NCI-H69 (cell line): Measurements from ENCODE around the gene CAPZA1.
A peak's percentile ranks its signal among the peaks of the same experiment; 100 is the strongest.

Experiments
- DNase-seq: peaks from one replicate; lab custom pipeline; 2025; lab: John Stamatoyannopoulos, UW

Gene CAPZA1

DNA sequence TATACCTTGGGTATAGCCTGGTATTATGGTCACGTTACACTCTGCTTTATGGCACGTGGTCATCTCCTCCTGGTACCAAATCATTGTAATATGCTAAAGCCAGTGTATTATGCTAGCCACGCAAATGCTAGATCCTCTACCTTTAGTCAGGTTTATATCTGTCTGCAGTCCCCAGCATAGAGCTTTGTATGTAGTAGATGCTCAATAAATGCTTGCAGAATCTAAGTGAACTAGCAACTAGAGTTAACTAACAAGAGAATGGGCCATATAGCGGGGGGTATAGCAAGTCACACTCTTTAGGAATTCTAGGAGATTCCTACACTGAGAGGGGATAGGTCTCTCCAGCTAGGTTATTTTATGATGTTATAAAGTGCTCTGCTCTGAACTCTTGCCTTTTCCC lies 57.9 kb downstream of the CAPZA1 start:
- no peak for DNase-seq

DNA sequence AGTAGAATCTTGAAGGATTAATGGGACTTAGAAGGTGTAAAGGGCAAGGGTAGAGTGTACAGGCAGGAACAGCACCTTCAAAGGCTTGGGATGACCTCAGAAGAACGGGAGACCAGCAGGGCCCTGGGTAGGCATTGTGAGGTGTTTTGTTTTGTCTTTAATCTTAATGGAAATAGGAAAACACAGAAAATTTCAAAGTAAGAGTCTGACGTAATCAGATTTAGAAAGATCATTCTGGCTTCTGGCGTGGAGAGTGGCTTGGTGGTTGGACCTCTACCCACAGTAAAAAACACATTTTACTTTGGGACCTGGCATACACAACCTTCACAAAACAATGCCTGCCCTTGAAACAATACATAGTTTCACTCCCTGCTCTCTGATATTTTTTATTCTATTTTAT lies 59.0 kb downstream of the CAPZA1 start:
- no peak for DNase-seq

DNA sequence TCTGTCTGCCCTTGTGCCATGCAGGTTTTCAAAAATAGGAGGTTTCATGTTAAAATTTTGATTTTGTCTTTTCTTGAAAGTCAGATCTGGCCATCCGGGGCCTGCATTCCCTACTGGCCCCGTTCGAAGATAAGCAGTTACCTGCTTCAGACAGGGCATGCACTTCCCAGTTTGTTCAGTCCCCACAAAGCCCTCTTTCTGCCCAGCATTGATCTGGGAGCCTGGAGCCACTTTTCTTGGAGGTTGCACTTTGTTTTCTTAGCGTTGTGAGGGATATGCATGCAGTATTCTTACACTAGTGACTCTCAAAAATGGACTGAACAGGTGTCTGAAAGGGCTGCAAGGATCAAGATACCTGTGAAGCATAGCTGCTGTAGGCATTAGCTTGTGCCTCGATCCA lies 66.3 kb downstream of the CAPZA1 start:
- no peak for DNase-seq

DNA sequence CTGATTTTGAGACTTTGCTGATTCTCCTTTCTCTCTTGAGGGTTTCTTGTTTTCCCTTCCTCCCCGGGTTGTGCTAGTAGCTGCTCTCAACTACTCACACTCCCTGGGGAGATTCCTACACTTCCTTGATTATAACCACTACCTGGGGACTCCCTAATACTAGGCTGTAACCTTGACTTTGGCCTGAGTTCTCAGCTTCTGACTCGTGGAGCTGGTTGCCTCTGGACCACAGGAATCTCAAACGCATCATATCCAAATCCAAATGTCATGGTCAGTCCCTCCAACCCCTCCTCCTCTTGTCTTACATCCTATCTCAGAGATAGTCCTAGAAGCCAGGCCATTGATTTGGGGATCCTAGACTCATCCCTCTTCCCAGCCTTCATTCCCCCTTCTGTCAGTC lies 66.8 kb downstream of the CAPZA1 start:
- DNase-seq: no peak

DNA sequence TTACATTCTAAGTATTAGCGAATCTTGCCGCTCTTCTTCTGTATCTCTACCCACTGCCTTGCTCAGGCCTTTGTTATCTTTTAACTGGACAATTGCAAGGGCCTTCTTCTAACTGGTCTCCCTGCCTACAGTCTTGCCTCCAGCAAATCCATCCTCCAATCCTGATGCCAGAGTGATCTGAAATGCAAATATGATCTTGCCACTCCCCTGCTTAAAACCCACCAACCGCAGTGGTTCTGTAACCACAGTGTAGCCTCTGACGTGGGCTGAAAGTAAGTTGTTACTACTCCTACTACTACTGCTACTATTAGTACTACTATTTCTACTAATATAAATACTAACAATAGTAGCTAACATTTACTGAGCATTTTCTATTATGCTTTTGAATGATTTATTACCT lies 67.2 kb downstream of the CAPZA1 start:
- no peak for DNase-seq

DNA sequence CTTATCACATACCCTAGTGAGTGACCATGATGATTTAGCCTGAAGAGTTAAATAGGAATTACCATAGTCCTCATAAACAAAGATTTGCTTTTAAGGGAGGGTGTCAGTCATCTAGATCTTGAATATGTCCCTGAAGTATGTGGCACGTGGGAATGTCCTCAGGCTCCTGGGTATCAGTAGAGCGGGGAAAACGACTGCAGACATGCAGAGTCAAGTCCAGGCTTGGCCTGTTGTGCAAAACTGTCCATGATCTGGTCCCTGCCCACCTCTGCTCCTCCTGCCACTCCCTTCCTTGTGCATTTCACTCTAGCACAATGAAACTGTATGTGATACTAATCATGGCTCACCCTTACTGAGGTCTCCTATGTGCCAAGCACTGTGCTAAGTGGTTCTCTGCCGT lies 67.7 kb downstream of the CAPZA1 start:
- no peak for DNase-seq

DNA sequence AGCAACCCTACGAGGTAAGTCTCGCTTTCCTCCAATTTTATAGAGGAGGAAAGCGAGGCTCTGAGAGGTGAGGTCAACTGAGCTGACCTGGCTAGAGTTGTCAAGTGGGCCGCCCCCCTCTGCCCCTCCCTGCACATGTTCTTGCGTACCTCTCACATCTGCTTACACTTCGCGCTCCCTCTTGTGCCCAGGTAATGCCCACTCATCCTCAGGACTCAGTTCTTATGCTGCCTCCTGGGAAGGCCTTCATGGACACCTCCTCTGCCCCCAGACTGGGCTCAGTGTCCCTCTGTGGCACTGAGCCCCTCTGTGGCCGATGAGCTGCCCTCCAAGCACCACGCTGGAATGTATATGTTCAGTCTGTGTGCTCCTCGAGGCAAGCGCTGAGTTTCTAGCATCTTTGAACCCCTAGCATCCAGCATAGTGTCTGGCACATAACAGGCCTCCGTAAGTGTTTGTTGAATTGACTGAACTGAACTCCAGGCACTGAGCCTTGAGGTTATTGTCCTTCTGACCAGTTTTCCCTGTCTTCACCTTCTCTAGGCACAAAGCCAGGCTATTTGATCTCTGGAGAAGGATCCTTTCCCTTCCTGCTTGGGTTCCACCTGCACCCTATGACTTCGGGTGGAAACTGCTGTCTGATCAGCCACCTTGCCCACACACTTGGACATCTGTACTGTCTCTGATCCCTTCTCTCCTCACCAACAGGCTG lies 68.3 kb downstream of the CAPZA1 start:
- DNase-seq: no peak

DNA sequence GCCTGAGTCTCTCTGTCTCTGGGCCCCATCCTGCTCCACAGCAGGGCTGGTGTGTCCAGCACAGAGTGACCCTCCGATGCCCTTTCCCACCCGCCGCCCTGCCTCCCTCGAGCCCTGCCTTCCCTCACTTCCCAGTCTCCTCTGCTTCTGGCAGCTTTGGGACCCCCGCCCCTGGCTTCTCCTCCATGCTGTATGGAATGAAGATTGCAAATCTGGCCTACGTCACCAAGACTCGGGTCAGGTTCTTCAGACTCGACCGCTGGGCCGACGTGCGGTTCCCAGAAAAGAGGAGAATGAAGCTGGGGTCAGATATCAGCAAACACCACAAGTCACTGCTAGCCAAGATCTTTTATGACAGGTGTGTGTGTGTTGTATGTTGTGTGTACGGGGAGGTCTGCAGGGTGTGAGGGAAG lies 69.2 kb downstream of the CAPZA1 start:
- no peak for DNase-seq

DNA sequence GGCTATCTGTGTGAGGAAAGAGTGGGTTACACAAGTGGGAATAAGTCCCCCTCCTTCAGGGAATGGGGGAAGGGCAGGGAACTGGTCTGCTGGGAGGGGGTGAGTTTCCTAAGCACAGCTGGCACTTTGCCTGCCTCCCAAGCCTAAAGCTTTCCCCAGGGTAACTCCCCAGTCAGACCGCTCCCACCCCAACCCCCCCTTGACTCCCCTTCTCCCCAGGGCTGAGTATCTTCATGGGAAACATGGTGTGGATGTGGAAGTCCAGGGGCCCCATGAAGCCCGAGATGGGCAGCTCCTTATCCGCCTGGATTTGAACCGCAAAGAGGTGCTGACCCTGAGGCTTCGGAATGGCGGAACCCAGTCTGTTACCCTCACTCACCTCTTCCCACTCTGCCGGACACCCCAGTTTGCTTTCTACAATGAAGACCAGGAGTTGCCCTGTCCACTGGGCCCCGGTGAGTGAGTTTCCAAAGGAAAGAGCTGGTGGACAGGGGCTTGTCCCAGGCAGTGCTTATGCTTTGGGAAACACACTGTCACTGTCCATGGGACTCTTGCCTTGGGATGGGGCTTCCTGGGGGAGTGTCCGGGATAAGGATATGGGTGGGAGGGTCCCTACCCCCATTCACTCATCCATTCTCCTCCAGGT lies 69.7 kb downstream of the CAPZA1 start:
- no peak for DNase-seq

DNA sequence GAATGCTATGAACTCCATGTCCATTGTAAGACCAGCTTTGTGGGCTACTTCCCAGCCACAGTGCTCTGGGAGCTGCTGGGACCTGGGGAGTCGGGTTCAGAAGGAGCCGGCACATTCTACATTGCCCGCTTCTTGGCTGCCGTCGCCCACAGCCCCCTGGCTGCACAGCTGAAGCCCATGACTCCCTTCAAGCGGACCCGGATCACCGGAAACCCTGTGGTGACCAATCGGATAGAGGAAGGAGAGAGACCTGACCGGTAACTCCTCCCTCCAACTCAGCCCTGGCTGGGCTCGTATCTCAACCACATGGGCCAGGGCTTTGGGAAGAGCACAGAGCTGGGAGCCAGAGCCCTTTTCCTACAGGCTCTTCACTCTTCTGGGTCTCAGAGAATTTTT lies 70.2 kb downstream of the CAPZA1 start:
- DNase-seq: no peak

DNA sequence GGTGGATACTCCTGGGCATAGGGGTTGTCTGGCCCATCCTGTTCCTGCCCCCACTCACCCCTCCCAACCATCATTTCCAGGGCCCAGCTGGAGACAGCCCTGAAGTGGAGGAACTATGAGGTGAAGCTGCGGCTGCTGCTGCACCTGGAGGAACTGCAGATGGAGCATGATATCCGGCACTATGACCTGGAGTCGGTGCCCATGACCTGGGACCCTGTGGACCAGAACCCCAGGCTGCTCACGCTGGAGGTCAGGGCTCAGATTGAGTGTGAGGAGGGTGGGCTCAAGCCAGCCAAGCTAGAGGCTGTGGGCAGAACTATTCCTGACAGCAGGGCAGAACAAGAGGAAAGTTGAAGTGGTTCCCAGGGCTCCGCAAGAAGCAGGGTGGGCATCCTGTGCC lies 73.0 kb downstream of the CAPZA1 start:
- no peak for DNase-seq

DNA sequence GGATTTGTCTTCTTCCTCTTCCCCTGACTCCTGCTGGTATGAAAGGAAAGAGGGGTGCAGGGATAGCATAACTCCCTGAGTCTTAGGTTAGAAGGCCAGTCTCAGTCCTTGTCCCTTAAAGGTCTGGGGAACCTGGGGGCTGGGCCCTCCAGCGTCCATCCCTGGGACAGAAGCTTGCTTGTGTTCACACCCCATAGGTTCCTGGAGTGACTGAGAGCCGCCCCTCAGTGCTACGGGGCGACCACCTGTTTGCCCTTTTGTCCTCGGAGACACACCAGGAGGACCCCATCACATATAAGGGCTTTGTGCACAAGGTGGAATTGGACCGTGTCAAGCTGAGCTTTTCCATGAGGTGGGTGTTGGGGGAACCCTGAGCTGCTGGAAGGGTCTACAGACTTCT lies 74.2 kb downstream of the CAPZA1 start:
- no peak for DNase-seq

DNA sequence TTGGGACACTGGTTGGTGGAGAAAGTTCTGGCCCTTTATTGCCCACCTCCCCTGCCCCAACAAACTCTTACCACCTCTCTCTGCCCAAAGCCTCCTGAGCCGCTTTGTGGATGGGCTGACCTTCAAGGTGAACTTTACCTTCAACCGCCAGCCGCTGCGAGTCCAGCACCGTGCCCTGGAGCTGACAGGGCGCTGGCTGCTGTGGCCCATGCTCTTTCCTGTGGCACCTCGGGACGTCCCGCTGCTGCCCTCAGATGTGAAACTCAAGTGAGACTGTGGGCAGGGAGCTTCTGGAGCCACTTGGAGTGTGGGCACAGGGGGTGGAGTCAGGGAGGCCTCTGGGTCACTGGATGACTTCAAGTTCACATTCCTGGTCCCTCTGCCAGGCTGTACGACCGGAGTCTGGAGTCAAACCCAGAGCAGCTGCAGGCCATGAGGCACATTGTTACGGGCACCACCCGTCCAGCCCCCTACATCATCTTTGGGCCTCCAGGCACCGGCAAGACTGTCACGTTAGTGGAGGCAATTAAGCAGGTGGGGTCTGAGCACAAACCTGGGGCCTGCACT lies 74.8 kb downstream of the CAPZA1 start:
- no peak for DNase-seq

DNA sequence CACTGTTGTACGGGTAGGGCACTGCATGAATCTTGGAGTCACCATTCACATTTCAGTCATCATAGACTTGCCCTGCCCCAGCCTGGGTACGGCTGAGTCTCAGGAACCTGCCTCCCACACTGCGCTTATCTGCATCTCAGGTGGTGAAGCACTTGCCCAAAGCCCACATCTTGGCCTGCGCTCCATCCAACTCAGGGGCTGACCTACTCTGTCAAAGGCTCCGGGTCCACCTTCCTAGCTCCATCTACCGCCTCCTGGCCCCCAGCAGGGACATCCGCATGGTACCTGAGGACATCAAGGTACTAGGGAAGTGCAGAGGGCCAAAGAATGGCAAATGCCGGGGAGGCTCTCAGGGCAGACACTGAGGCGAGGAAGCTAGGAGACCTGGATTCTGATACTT lies 75.6 kb downstream of the CAPZA1 start:
- no peak for DNase-seq

DNA sequence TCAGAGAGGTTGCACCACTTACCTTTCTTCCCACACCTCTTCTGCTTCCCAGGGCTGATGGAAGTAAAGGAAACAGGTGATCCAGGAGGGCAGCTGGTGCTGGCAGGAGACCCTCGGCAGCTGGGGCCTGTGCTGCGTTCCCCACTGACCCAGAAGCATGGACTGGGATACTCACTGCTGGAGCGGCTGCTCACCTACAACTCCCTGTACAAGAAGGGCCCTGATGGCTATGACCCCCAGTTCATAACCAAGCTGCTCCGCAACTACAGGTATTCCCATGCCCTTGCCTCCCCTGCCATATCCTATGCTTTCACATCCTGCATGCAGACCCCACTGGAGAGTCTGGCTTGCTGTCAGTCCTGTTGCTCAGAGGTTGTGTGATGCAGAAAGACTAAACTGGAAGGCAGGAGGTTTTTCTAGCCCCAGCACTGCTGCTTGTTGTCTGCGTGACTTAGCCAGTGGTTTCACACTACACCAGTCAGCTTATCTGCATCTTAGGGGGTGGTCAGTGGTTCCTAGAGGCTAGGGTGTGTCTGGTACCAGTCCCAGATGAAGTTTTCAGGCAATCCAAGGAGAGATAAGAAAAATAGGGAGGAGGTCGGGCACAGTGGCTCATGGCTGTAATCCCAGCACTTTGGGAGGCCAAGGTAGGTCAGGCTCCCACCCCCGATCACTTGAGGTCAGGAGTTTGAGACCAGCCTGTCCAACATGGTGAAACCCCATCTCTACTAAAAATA lies 77.1 kb downstream of the CAPZA1 start:
- DNase-seq: no peak

DNA sequence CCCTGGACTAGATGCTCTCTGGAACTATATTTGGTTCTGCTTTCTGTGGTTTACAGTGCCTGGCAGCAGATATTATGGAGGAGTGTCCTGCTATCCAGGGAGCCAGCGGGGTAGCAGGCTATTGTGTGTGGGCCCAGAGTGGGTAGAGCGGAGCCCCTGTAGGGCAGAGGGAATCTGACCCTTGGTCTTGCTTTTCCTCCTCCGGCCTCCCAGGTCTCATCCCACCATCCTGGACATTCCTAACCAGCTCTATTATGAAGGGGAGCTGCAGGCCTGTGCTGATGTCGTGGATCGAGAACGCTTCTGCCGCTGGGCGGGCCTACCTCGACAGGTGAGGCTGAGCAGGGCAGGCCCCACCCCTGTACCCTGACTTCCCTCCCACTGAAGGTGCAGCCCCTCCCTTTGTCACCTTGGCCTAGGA lies 78.2 kb downstream of the CAPZA1 start:
- DNase-seq: no peak

DNA sequence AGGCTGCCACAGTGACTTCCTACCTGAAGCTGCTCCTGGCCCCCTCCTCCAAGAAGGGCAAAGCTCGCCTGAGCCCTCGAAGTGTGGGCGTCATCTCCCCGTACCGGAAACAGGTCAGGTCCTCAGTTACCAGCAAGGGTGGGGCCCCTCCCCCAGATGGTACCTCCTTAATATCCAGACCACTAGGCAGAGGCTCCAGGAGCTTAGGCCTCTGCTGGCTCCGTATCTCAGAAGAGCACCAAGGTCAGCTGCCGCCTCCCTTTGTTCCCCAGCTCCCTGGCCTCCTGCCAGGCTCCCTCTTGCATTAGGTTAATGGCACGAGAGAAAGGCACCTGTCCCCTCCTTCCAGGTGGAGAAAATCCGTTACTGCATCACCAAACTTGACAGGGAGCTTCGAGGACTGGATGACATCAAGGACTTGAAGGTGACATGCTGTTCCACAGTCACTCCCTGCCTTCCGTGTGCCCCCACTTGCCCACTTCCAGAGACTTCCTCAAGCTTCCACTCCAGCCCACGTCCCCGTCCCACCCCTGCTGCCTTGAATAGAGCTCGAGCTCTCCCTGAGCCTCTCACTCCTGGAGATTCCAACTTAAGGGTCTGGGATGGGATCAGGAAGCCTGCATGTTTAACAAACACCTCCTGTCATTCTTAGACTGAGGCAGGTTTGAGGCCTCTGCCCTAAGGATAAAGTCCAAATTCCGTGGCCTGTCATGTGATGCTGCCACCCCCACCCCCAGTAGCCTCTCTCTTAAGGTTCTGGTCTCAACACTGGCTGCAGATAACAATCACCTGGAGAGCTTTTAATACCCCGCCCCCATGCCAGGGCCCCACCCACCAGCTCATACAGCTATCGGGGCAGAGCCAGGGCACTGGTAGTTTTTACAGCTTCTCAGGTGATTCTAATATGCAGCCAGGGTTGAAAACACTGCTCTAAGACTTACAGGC lies 79.0 kb downstream of the CAPZA1 start:
- DNase-seq: peak; percentile 76

DNA sequence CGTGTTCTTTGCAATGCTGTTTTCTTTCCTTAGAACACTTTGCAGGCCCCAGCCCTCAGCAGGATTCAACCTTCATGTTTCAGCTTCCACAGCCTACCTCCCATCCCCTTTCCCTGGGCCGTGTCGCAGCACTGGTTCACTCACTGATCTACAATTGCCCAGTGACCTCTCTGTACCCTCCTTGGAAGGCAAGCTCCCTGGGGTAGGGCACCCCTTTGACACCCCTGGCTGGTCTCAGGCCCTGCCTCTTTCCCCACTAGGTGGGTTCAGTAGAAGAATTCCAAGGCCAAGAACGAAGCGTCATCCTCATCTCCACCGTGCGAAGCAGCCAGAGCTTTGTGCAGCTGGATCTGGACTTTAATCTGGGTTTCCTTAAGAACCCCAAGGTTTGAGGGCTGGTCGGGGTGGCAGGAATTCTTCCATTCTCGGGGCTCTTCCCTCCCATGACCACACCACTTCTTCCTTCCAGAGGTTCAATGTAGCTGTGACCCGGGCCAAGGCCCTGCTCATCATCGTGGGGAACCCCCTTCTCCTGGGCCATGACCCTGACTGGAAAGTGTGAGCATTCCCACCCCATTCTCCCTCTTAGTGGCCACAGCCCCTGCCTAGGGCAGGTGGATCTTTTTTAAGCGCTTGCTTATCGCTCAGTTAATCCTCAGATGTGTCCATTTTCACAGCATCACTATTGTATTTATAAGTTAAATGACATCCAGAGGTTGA lies 80.0 kb downstream of the CAPZA1 start:
- DNase-seq: no peak

DNA sequence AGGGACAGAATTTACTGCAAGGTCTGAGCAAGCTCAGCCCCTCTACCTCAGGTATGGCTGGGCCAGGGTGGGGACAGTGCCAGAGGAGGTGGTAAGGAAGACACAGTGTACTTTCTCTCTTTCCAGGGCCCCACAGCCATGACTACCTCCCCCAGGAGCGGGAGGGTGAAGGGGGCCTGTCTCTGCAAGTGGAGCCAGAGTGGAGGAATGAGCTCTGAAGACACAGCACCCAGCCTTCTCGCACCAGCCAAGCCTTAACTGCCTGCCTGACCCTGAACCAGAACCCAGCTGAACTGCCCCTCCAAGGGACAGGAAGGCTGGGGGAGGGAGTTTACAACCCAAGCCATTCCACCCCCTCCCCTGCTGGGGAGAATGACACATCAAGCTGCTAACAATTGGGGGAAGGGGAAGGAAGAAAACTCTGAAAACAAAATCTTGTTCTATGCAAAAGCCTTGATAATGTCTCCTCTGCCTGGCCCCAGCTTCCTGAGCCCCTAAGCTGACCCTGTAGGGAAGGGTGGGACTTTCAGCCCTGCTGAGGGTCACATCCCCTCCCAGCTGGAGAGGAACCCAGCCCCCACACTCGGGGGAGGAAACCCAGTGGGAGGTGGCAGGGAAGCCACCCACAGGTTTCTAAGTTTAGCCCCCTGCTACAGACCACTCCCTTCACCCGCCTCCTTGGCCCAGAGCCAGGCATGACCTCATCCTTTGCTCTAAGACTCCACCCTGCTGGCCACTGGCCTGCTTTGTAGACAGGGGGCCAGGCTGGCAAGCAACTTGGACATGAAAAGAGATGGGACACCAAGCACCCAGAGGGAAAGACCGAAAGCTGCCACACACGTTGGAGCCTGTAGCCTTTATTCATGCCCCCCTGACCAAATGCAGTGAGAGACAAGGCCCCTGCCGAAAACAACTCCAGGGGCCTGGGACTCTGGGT lies 80.9 kb downstream of the CAPZA1 start:
- peak; percentile 88 for DNase-seq
